Activated effector memory CD4-positive, alpha-beta T cell treated with Interleukin-2 at 50 U/mL for 16 hours (primary cell): ENCODE results near the gene RAB34.
"Not testable (repeated sequence)": the region's sequence is repeated elsewhere in the genome, so short reads cannot be mapped to it uniquely, and the experiment has no call there.

Experiments
- DNase-seq: peaks from one replicate; pipeline ENCODE4 v3.0.0-alpha.2; 2020

Gene RAB34

GRCh38 chr17:28726627-28727491 lies 9.2 kb upstream of the RAB34 start:
- peak; percentile 88 for DNase-seq

GRCh38 chr17:28726226-28726626 lies 8.6 kb upstream of the RAB34 start, which contains the start of gene TLCD1:
Gene TLCD1, minus strand, starts transcription at chr17:28726233. Its CDS starts 136 bp downstream, at chr17:28726097.
- peak; percentile 72 for DNase-seq

DNA sequence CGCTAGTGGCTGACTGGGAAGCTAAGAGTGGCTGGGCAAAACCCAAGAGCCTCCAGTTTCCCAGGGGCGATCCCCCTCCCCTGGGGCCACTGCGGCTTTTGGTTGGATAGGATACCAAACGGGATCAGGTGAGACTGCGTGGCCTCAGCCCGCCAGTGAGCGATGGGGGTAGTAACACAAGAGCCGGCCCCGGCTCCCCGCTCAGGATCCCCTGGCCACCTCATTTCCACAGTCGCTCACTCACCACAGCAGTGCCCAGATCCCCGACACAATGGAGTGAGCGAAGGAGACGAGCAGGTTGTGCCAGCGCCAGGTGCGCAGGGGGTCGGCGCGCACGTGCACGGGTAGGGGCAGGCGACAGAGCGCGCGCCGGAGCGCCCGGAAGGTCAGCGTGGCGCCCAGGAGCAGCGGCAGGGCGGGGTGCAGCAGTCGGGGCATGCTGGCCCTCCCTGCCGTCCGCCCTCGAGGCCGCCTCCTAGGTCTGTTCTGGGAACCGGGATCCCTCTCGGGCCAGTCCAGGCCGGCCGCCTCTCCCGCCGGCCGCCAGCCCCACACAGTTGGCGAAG lies 8.1 kb upstream of the RAB34 start:
- no peak for DNase-seq

DNA sequence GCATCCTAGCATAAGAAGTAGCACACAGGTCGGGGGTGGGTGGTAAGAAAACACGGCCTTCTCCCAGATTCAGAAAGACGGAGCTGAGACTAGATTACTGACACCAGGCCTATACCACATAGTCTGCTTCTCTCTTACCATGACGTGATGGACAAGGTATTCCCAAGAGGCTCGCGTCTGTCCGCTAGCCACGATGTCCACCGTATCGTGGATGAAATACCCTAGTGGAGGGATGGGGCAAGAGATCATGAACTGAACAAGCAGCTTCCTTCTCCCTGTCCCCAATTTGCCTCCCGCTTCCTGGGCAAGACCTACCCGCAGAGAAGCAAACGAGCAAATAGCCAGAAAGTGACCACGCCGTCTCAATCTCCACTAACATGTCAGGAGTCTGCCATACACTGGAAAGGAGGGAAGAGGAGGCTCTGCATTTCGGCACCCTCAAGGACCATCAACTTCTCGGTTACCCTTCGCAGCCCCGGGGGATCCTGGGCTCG lies 7.5 kb upstream of the RAB34 start:
- no peak for DNase-seq

DNA sequence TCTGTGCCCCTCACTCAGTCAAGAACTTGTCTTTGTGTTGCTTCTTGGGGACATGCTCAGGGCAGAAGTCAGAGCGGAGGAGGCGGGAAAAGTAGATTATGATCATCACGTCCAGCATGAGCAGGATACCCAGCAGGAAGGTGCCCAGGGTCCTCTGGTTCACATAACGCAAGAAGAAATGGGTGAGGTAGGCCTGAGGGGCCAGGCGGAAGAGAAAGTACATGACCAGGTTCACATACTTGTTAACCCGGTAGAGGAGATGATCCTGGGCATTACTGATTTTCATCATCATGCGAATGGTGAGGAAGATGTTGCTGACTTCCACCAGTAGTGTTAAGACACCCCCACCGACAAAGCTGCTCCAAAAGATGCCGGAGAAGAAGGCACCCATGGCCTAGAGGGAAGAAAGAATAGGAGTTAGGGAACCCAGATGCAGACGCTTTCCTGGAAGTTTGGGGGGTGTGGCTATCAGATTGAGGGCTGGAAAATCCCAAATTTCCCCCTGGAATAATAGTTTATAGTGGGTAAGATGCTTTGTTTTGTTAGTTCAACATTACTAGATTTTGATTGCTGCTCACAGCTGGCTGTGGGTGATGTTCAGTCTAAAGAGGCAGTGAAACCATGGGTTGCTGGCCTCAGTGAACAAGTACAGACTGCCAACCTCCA lies 7.0 kb upstream of the RAB34 start:
- no peak for DNase-seq

GRCh38 chr17:28723836-28724499 lies 6.3 kb upstream of the RAB34 start:
- not testable (repeated sequence) for DNase-seq

- DNase-seq: no peak
Observed at GRCh38 chr17:28723159-28723835, 5.6 kb upstream of the RAB34 start.

- DNase-seq: no peak
Observed at GRCh38 chr17:28722417-28723158, 4.9 kb upstream of the RAB34 start.

- not testable (repeated sequence) for DNase-seq
Observed at GRCh38 chr17:28720997-28721329, 3.3 kb upstream of the RAB34 start.

DNA sequence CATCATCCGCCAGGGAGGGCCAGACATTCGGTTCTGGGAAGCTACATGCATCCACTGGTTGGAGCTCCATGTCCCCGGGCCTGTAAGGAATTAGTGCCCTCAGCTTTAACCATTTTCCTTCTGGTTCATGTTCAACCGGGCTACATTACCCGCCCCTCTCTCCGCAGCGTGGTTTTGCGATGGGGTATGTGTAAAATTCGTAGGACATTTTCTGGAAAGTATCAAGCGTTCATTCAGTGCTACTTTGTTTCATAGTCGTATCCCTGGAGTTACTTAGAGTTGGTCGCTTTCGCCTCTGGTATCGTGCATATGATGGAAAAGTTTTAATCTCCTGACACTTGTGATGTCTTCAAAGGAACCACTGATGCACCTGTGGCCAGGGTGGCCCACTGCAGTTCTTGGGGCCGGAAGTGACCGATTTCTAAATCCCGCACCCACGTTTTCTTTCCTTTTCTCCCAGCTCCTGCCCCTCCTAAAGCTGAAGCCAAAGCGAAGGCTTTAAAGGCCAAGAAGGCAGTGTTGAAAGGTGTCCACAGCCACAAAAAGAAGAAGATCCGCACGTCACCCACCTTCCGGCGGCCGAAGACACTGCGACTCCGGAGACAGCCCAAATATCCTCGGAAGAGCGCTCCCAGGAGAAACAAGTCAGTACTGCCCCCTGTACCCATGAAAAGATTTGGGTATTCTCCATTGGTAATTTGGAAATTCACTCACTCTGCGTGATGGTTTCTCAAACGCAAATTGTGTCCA lies 2.8 kb upstream of the RAB34 start:
- DNase-seq: no peak

DNA sequence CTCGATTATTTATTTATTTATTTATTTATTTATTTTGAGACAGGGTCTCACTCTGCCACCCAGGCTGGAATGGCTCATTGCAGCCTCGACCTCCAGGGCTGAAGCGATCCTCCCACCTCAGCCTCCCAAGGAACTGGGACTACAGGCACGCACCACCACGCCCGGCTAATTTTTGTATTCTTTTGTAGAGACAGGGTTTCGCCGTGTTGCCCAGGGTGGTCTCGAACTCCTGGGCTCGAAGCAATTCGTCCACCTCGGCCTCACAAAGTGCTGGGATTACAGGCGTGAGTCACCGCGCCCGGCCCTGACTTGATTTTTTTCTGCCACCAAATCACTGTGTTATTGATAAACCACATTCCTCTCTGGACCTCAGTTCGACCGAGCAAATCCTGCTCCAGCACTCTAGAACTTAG lies 1.4 kb upstream of the RAB34 start:
- DNase-seq: no peak

DNA sequence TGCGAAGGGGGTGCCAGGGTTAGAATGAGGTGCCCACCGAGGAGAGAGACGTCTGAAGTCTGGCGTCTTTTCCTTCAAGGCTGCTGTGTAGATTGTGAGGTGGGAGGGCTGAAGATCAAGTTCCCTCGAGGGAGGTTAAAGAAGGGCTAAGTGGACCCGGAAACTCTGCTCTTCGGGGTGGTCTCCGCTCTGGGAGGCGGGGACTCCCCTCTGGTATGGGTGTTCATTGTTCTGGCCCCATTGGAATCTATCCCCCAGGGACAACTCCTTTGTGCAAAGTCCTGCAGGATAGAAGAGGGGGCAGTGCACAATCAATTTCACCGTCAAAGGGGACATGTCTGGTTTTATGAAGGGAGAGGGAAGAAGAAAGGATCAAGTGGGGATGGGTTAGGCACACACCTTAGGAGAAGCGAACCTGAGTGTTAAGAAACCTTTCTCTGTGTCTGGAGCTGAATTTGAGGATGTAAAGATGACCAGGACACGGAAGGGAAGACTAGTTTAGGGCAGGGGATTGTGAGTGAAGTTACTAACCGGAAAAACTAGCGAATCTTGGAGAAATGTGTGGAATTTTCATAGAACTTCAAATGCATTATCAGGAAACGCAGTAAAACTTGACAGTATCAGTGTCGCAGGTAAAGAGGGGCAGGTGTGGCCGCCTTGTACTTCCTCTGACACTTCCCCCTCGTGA lies 809 bp upstream of the RAB34 start:
- DNase-seq: no peak

GRCh38 chr17:28716740-28717577 lies 709 bp downstream of the RAB34 start:
- no peak for DNase-seq

- no peak for DNase-seq
Observed at GRCh38 chr17:28715217-28715616, 2.5 kb downstream of the RAB34 start.

GRCh38 chr17:28714281-28714680 lies 3.4 kb downstream of the RAB34 start:
- no peak for DNase-seq

GRCh38 chr17:28712705-28713415 lies 4.8 kb downstream of the RAB34 start:
- no peak for DNase-seq

- DNase-seq: peak; percentile 55
Observed at GRCh38 chr17:28712032-28712704, 5.5 kb downstream of the RAB34 start.

- DNase-seq: no peak
Observed at GRCh38 chr17:28711723-28712031, 6.0 kb downstream of the RAB34 start, which contains the start of gene PROCA1. Gene PROCA1, minus strand, starts transcription at chr17:28711888. Its CDS starts 228 bp downstream, at chr17:28711660.
